D721Med (cell line): ENCODE data around the gene AMD1.

Source experiments
- DNase-seq: peaks from one replicate; pipeline ENCODE4 v3.0.0; 2011; ENCODE audit warnings: low spot score; ENCODE audit not compliant: insufficient read length
- FAIRE-seq: peaks from 2 replicates; lab custom pipeline; 2011; peaks lifted over from hg19 to GRCh38; lab: Jason Lieb, UNC
- TF ChIP-seq, protein P1 (sequence below): IDR thresholded peaks from 2 replicates; pipeline ENCODE4 v1.5.1; 2012; ENCODE audit warnings: mild to moderate bottlenecking, control low read depth; ENCODE audit not compliant: insufficient read depth; ENCODE audit errors: missing control alignments

AMD1 gene

DNA sequence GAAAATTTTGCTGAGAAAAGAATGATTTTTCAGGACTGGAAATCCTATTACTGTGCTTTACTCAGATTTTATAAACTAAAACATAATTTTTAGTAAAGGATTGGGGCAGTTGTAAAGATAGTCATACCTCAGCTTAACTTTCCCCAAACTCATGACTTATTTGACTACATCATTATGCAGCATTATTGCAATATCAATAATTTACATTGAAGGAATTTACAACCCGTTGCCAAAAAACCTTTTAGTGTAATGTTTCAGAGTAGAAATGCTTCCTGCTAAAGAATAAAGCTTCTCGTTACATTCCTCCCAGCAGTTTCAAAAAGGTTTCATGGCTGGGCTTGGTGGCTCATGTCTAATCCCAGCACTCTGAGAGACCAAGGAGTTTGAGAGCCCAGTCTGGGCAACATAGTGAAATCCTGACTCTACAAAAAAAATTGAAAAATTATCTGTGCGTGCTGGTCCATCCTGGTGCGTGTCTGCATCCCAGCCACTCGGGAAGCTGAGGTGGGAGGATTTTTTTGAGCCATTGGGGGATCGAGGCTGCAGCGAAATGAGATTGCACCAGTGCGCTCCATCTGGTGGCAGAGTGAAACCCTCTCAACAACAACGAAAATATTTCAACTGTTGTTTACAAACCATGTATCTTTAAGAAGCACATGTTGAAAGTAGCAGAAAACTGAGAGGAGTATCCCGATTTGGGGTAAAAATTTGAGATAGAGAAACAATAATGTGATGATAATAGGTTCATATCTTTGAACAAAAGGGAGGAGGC lies 4.4 kb downstream of the AMD1 start:
- DNase-seq, result no peak
- FAIRE-seq, result no peak
- TF ChIP-seq, protein P1, sequence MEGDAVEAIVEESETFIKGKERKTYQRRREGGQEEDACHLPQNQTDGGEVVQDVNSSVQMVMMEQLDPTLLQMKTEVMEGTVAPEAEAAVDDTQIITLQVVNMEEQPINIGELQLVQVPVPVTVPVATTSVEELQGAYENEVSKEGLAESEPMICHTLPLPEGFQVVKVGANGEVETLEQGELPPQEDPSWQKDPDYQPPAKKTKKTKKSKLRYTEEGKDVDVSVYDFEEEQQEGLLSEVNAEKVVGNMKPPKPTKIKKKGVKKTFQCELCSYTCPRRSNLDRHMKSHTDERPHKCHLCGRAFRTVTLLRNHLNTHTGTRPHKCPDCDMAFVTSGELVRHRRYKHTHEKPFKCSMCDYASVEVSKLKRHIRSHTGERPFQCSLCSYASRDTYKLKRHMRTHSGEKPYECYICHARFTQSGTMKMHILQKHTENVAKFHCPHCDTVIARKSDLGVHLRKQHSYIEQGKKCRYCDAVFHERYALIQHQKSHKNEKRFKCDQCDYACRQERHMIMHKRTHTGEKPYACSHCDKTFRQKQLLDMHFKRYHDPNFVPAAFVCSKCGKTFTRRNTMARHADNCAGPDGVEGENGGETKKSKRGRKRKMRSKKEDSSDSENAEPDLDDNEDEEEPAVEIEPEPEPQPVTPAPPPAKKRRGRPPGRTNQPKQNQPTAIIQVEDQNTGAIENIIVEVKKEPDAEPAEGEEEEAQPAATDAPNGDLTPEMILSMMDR, result peak; percentile 63

DNA sequence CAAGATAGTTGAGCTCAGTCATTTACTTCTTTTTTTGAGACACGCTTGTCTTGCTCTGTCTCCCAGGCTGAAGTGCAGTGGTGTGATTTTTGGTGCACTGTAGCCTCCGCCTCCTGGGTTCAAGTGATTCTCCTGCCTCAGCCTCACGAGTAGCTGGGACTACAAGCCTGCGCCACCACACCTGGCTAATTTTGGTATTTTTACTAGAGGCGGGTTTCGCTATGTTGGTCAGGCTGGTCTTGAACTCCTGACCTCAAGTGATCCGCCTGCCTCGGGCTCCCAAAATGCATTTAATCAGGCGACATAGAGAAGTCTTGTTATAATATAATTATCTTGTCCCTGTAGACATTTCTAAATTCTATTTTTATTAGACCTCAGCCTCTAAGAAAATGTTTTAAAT lies 6.1 kb downstream of the AMD1 start:
- TF ChIP-seq, protein P1, result no peak
- no peak for DNase-seq
- FAIRE-seq, result no peak

DNA sequence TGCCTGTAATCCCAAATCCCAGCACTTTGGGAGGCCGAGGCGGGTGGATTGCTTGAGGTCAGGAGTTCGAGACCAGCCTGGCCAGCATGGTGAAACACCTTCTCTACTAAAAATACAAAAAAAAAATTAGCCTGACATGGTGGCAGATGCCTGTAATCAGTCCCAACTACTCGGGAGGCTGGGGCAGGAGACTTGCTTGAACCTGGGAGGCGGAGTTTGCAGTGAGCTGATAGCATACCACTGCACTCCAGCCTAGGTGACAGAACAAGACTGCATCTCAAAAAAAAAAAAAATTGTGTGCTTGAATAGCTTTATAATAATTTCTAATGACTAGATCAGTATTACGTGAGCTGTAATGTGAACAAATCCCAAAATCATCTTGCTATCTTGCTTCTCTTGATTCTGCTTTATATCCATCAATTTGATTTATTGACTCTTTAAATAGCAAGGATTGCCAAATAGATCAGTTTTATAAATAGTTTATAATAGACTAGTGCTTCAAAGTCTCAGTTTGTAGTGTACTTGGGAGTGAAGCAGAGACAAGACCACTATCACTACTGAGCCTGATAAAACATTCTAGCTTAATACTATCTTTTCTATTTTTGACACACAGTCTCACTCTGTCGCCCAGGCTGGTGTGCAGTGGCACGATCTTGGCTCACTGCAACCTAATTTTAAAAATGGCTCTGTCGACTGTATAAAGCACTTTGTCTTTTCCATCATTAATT lies 7.1 kb downstream of the AMD1 start:
- TF ChIP-seq, protein P1, result no peak
- no peak for FAIRE-seq
- DNase-seq, result no peak

DNA sequence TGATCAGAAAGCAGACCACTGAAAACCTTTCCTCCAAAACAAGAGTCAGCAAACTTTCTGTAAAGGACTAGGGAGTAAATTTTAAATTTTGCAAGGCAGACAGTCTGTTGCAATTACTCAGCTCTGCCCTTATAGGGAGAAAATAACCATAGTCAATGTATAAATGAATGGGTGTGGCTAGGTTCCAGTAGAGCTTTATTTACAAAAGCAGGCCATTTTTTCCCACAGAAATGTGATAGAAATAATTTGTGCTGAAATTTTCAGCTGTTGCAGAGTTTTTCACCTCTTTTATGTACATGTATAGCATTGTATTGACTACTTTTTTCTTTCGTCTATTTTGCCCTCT lies 7.7 kb downstream of the AMD1 start:
- FAIRE-seq (no peak), DNase-seq (no peak)
- TF ChIP-seq, protein P1, result no peak

DNA sequence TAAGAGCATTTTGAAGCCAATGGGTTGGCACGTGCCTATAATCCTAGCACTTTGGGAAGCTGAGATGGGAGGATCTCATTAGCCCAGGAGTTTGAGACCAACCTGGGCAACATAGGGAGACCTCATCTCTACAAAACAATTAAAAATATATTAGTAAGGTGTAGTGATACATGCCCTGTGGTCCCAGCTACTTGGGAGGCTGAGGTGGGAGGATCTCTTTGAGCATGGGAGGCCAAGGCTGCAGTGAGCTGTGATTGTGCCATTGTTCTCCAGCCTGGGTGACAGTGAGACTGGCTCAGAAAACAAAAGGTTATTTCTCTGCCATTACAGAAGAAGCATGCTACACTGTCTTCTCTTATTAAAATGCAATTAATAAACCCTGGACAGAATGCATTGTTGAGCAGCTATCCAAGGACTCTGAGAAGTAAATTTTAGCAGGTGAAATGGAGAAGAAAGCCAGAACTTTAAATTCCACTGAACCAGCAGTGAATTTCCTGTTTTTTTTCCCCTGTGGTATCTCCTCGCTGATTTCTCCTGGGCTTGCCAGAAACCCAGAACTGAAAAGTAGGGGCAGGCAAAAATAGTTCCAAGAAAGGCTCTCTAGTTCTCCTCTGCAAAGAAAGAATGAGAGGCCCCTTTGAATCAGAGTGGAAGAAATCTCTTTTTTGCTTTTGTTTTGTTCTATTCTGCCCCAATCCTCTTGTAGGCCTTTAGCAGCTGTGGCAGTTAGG lies 8.4 kb downstream of the AMD1 start:
- TF ChIP-seq, protein P1, result no peak
- FAIRE-seq (no peak), DNase-seq (no peak)

DNA sequence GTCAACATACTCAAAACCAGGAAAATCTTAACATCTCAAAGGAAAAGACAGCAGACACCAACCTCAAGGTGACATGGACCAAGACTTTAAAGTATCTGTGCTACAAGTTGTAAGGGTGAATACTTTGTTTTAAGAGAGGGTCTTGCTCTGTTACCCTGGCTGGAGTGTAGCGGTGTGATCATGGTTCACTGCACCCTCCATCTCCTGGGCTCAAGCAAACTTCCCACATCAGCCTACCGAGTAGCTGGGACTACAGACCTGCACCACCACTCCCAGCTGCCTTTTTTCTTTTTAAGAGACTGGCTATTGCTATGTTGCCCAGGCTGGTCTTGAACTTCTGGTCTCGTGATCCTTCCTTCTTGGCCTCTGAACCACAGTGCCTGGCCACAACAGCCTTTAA lies 9.7 kb downstream of the AMD1 start:
- DNase-seq (no peak), FAIRE-seq (no peak)
- TF ChIP-seq, protein P1, result no peak
